GM11168 (cell line): ENCODE results near the gene ZMYND15.

Experiments used
- in situ Hi-C: fragments of 300-500 bp; cut with MboI; formaldehyde crosslinking; loops from one replicate; pipeline ENCODE4 v1.12.0; 2022; ENCODE audit warnings: low sequenced_read_pairs; ENCODE audit not compliant: unreplicated experiment

The ZMYND15 gene

GRCh38 chr17:4741544-4741943 lies 1.9 kb downstream of the ZMYND15 start:
- in situ Hi-C loops, result no loop called here

DNA sequence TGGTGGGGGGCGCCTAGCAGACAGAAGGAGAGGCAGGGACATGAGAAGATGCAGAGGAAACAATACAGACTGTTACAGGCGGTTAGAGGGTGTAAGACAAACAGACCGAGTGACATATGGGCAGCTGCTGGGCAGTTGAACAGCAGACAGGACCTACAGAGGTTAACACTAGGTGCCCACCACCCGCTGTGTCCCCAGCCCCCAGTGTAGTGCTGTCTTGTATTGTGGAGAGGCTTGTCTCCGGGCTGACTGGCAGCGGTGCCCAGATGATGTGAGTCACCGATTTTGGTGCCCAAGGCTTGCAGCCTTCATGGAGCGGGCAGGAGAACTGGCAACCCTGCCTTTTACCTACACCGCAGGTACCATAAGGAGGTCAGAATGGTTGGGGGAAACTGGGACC lies 2.5 kb downstream of the ZMYND15 start:
- in situ Hi-C loops, result no loop called here

- in situ Hi-C loops, result no loop called here
These were observed 3.0 kb downstream of the ZMYND15 start for GRCh38 chr17:4742629-4743028.

- in situ Hi-C loops, result no loop called here
These were observed 3.6 kb downstream of the ZMYND15 start for GRCh38 chr17:4743216-4743615.

GRCh38 chr17:4743898-4744297 lies 4.3 kb downstream of the ZMYND15 start:
- in situ Hi-C loops, result no loop called here

- in situ Hi-C loops, result no loop called here
These were observed 5.7 kb downstream of the ZMYND15 start for GRCh38 chr17:4744999-4745969.

GRCh38 chr17:4747847-4748246 lies 8.2 kb downstream of the ZMYND15 start:
- in situ Hi-C loops, result no loop called here

DNA sequence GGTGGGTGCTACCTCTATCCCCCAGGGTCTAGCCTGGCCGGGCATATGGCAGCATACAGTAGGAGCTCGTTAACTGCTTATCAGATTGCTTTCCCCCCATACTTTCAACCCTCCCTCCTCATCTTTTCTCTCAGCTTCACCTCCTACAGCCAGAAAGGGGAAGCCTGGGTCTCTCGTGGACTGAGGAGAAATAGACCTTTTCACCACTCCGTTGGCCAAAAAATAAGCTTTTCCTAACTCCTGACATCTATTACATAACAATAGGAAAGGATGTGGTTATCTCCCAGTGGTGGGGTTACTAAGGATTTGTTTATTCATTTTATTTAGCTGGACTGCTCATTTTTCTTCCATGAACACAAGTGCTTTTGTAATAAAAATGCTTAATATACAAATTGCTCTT lies 9.1 kb downstream of the ZMYND15 start:
- in situ Hi-C loops, result no loop called here

- in situ Hi-C loops, result no loop called here
These were observed 11.0 kb downstream of the ZMYND15 start for GRCh38 chr17:4750606-4751005.

GRCh38 chr17:4751932-4752331 lies 12.3 kb downstream of the ZMYND15 start:
- in situ Hi-C loops, result no loop called here

DNA sequence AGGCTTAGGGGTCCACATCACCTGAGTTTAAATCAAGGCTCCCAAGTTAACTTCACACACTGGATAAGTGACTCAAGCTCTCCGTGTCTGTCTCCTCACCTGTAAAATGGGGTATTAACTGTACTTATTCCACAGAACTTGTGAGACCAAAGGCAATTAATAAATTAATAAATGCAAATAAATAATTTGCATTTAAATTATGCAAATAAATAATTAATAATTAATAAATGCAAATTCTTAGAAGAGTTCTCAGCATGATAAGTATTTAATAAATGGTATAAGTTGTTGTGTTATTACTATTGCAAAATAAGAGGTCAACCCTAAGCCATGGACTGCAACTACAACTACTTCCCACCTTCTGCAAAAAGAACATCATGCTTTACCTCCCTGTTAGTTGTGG lies 13.8 kb downstream of the ZMYND15 start:
- in situ Hi-C loops, result no loop called here

- in situ Hi-C loops, result no loop called here
These were observed 20.2 kb downstream of the ZMYND15 start for GRCh38 chr17:4759776-4760236.

DNA sequence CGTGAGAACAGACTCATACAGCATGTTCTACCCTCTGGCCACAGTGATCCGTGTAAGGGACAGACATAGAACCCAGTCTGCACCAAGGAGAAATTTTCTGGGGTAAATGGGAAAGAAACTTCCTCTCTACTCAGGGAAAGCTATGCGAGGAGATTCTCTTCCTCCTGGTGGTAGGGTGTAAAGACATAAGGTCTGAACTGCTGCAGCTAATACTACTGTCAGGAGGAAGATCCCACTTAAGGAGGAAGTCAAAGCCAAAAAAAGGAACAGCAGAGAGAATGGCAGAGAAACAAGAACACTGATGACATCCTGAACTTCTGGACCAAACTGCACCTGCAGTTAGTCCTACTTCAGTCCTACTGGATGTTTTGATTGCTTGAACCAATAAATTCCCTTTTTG lies 25.0 kb downstream of the ZMYND15 start:
- in situ Hi-C loops, result no loop called here

GRCh38 chr17:4766201-4766600 lies 26.6 kb downstream of the ZMYND15 start:
- in situ Hi-C loops, result no loop called here

- in situ Hi-C loops, result no loop called here
These were observed 27.1 kb downstream of the ZMYND15 start for GRCh38 chr17:4766723-4767122.

DNA sequence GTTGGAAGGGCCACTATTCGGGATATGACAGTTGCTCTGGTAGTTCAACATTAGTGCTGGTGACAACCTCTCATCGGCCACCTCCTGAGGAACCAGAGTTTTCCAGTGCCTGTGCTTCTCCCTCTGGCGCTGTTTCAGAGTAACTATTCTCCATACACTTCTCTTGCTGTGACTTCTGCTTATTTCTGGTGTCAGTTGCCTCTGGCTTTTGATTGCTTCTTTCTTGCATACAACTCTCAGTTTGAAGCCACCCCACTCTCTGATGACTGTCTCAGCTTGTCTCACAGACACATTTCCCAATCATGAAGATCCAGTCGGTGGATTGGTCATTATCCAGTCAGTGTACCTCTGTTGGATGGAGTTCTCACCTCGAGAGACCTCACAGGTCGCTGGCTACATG lies 28.7 kb downstream of the ZMYND15 start:
- in situ Hi-C loops, result no loop called here

DNA sequence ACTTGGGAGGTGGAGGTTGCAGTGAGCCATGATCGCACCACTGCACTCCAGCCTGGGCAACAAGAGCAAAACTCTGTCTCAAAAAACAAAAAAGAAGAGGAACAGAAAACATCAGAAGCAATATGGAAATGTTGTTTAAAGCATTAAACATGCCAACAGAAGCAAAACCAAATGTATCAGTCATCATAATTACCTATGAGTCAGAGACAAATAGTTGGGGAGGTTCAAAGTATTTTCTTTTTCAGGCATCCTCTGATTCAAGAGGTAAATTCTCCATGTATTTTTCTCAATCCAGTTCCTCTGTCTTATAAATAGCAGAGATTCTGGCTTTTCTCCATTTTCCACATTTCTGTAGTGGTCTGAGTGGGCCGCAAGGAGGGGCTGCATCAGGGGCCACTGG lies 30.0 kb downstream of the ZMYND15 start:
- in situ Hi-C loops, result no loop called here

- in situ Hi-C loops, result no loop called here
These were observed 32.0 kb downstream of the ZMYND15 start, which contains the start of gene TM4SF5 for GRCh38 chr17:4771519-4772234. TSS of gene TM4SF5 (plus strand) at chr17:4771886. CDS start at chr17:4771923, 37 bp downstream.

DNA sequence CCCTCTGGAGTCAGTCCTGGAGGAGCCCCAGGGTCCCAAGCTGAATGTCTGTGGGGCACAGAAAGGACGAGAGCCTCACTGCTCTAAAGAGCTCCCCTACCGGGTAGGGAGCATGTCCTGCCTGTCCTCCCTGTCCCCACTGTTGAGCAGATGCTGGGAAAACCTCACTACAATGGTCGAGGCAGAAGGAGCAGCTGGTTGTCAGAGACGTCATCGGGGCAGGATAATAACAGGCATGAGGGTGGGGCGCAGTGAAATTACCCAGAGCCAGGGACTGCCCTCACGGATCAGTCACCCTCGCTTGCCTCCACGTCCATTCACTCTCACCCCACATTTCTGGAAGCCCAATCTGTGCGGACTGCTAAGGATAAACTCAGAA lies 32.6 kb downstream of the ZMYND15 start:
- in situ Hi-C loops, result no loop called here

DNA sequence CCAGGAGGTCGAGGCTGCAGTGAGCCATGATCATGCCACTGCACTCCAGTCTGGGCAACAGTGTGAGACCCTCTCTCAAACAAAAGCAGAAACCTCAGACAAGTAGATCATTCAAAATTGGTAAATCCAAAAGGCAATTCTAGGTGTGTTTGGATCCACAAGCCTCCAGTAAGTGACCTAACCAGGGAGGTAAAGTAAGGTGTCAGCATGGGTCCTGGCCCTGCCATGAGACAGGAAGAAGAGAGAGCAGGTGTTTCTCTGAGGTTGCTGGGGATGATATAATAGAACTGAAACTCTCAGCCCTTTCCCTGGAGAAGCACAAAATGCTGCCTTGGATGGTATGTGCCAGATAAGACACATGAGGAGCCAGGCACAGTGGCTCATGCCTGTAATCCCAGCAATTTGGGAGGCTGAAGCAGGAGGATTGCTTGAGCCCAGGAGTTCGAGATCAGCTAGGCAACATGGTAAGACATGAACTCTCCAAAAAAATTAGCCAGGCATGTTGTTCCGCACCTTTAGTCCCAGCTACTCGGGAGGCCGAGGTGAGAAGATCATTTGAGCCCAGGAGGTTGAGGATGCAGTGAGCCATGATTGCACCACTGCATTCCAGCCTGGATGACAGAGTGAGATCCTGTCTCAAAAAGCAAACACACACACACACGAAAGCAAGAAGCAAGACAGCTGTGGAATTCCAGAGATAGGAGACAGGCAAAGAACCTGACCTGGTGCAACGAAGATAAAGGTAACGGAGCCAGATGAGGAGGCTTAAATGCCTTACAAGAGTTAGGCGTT lies 38.5 kb downstream of the ZMYND15 start:
- in situ Hi-C loops, result no loop called here
